DND-41 (cell line): ENCODE data around the gene RAPGEF1.

Experiments
- ATAC-seq: fragments of 200-7000 bp; cut with Tn5 transposase; 3 replicates; pipeline ENCODE4 v1.9.1; 2021; ENCODE audit warnings: low read depth; ENCODE audit not compliant: insufficient read depth
- DNase-seq: peaks from one replicate; pipeline ENCODE4 v3.0.0-alpha.2; 2020
- H2AFZ ChIP-seq: 2 replicates; pipeline ENCODE4 v1.6.0; 2012; ENCODE audit warnings: low read depth, low read length
- H3K27ac ChIP-seq: 2 replicates; pipeline ENCODE4 v1.5.1; 2012; ENCODE audit warnings: low read length, inconsistent platforms
- H3K27me3 ChIP-seq: fragments of 200-600 bp; sonication (generic); 2 replicates; pipeline ENCODE4 v1.6.0; 2012; ENCODE audit warnings: low read length, mild to moderate bottlenecking, inconsistent platforms; ENCODE audit not compliant: insufficient read depth, poor library complexity
- H3K36me3 ChIP-seq: 2 replicates; pipeline ENCODE4 v1.5.1; 2012; ENCODE audit warnings: low read length, inconsistent platforms; ENCODE audit not compliant: insufficient read depth
- H3K4me1 ChIP-seq: 2 replicates; pipeline ENCODE4 v1.5.1; 2012; ENCODE audit warnings: mild to moderate bottlenecking, low read length; ENCODE audit not compliant: insufficient read depth
- H3K4me2 ChIP-seq: 2 replicates; pipeline ENCODE4 v1.6.0; 2012; ENCODE audit warnings: mild to moderate bottlenecking, moderate library complexity, low read length, inconsistent platforms; ENCODE audit not compliant: insufficient read depth
- H3K4me3 ChIP-seq, 2 experiments: fragments of 200-600 bp in 1 of 2; shearing (Covaris generic) in 1 of 2; 2 replicates each; pipeline ENCODE4 v1.5.1; 2012 to 2016; ENCODE audit warnings: inconsistent platforms in 2 of 2, low read length in 2 of 2, mild to moderate bottlenecking in 2 of 2, low read depth in 1 of 2, moderate library complexity in 1 of 2
- H3K79me2 ChIP-seq: 2 replicates; pipeline ENCODE4 v1.6.0; 2012; ENCODE audit warnings: low read length, inconsistent platforms; ENCODE audit not compliant: insufficient read depth
- H3K9ac ChIP-seq: 2 replicates; pipeline ENCODE4 v1.6.0; 2012; ENCODE audit warnings: low read depth, mild to moderate bottlenecking, inconsistent platforms, low read length, moderate library complexity
- H3K9me3 ChIP-seq: 2 replicates; pipeline ENCODE4 v1.5.1; 2012; ENCODE audit warnings: low read length, moderate library complexity, mild to moderate bottlenecking, inconsistent platforms; ENCODE audit not compliant: insufficient read depth, severe bottlenecking
- H4K20me1 ChIP-seq: 2 replicates; pipeline ENCODE4 v1.6.0; 2012; ENCODE audit warnings: low read length; ENCODE audit not compliant: insufficient read depth
- EZH2 ChIP-seq: IDR thresholded peaks from 3 replicates; pipeline ENCODE4 v1.6.1; 2012; ENCODE audit warnings: borderline replicate concordance, low read depth, mild to moderate bottlenecking, moderate library complexity, low read length, inconsistent platforms; ENCODE audit not compliant: severe bottlenecking
- TF ChIP-seq, protein P1 (sequence below): IDR thresholded peaks from 2 replicates; pipeline ENCODE4 v1.5.1; 2012; ENCODE audit warnings: borderline replicate concordance, low read length, moderate library complexity, mild to moderate bottlenecking; ENCODE audit not compliant: poor library complexity, severe bottlenecking; ENCODE audit errors: extremely low read depth

RAPGEF1 gene

DNA sequence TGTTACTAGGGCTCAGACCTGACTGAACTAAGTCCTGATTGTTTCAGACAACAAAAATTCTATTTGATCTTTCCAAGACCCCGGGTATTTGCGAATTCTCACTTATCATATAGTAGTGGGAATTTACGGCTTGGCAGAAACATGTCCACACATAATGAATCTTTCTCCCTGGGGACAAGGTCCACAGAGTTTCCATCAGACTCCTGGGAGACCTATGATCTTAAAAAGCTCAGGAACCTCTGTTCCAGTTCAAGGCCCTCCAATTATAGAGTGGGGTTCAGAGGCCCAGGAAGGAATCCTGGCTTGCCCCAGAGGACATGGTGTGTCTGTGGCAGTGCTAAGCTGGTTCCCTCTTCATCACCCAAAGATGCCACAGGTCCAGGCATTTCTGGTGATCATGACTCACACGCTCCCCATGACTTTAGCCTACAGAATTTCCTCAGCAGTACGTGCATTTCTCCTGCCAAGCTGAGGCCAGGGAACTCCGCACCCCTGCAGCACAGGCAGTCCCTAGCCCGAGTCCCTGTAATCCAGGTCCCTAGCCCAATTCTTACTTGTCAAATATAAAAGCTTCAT, 12.6 kb downstream of the RAPGEF1 start:
- H3K9ac ChIP-seq = no peak overlapping the region
- ATAC-seq = no peak

DNA sequence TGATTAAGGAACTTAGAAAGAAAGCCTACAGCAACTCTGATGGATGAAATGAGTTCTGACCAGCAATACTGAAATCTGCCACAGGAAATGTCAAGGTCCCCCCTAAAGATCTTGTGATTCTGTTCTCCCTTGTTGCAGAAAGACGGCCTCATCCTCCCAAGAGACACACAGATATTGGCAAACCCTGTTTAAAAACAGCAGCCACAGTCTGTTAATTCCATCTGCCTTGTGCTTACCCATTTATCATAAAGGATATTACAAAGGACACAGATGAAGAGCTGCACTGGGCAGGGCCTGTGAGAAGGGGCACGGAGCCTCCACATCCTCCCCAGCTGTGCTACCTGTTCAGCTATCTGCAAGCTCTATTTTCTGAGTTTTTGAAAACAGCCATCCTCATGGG, 15.2 kb downstream of the RAPGEF1 start:
- TF ChIP-seq, protein P1, sequence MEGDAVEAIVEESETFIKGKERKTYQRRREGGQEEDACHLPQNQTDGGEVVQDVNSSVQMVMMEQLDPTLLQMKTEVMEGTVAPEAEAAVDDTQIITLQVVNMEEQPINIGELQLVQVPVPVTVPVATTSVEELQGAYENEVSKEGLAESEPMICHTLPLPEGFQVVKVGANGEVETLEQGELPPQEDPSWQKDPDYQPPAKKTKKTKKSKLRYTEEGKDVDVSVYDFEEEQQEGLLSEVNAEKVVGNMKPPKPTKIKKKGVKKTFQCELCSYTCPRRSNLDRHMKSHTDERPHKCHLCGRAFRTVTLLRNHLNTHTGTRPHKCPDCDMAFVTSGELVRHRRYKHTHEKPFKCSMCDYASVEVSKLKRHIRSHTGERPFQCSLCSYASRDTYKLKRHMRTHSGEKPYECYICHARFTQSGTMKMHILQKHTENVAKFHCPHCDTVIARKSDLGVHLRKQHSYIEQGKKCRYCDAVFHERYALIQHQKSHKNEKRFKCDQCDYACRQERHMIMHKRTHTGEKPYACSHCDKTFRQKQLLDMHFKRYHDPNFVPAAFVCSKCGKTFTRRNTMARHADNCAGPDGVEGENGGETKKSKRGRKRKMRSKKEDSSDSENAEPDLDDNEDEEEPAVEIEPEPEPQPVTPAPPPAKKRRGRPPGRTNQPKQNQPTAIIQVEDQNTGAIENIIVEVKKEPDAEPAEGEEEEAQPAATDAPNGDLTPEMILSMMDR = no peak
- TF ChIP-seq EZH2 = no peak

More for the DNA sequence above, 12.6 kb downstream of the RAPGEF1 start:
- no peak overlapping the region for H3K4me2 ChIP-seq
- no peaks in the 10 kb centered on the region; the same call in 1 of the 2 replicates for H3K36me3 ChIP-seq
- no peaks in the 10 kb centered on the region for H3K27me3 ChIP-seq
- peaks cover 63% of the 10 kb centered on the region for H4K20me1 ChIP-seq
- DNase-seq = no peak
- H2AFZ ChIP-seq = no peak overlapping the region
- H3K9me3 ChIP-seq = no peaks in the 10 kb centered on the region
- peak overlapping the region; percentile 40; the same call in 1 of the 2 replicates for H3K27ac ChIP-seq
- H3K4me1 ChIP-seq = peaks cover 44% of the 10 kb centered on the region
- no peak for TF ChIP-seq EZH2
- TF ChIP-seq, protein P1 = no peak
- no peak overlapping the region for H3K4me3 ChIP-seq
- H3K79me2 ChIP-seq = peaks cover 80% of the 10 kb centered on the region

DNA sequence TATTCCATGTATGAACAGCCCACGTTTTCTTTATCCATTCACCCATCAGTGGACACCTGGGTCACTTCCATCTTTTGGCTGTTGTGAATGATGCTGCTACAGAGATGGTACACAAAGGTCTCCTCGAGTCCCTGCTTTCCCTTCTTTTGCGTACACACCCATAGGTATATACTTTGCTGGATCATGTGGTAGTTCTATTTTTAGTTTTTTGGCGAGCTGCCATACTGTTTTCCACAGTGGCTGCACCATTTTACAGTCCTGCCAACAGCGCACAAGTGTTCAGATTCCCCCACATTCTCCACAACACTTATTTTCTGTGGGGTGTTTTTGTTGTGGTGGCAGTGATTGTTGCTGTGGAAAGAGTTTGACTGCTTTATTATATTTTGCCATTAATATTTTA, 16.2 kb downstream of the RAPGEF1 start:
- Histone ChIP-seq H3K9me3 (no peaks in the 10 kb centered on the region), H3K79me2 (peaks cover 71% of the 10 kb centered on the region), H2AFZ (no peak overlapping the region), H3K4me2 (no peak overlapping the region), H3K9ac (no peak overlapping the region), H3K27me3 (no peaks in the 10 kb centered on the region), H4K20me1 (peaks cover 54% of the 10 kb centered on the region), H3K36me3 (no peaks in the 10 kb centered on the region; the same call in 1 of the 2 replicates), H3K27ac (no peak overlapping the region), H3K4me3 (no peak overlapping the region), H3K4me1 (peaks cover 15% of the 10 kb centered on the region)
- no peak for TF ChIP-seq EZH2
- TF ChIP-seq, protein P1 = no peak
- ATAC-seq (no peak), DNase-seq (no peak)

More for the DNA sequence above, 15.2 kb downstream of the RAPGEF1 start:
- peaks cover 25% of the 10 kb centered on the region for H3K4me1 ChIP-seq
- no peak overlapping the region for H2AFZ ChIP-seq
- no peaks in the 10 kb centered on the region for H3K9me3 ChIP-seq
- H3K27ac ChIP-seq = no peak overlapping the region
- H3K4me2 ChIP-seq = no peak overlapping the region
- H3K36me3 ChIP-seq = no peaks in the 10 kb centered on the region; the same call in 1 of the 2 replicates
- no peak overlapping the region for H3K4me3 ChIP-seq
- ATAC-seq (no peak), DNase-seq (no peak)
- H3K9ac ChIP-seq = no peak overlapping the region
- no peaks in the 10 kb centered on the region for H3K27me3 ChIP-seq
- peaks cover 56% of the 10 kb centered on the region for H4K20me1 ChIP-seq
- peaks cover 74% of the 10 kb centered on the region for H3K79me2 ChIP-seq
